Loucy (cell line): Measurements from ENCODE around the gene NUMBL.

Source experiments
- EZH2phosphoT487 ChIP-seq: fragments of 200-600 bp; IDR thresholded peaks from 2 replicates; pipeline ENCODE4 v1.6.1; 2018; ENCODE audit warnings: antibody characterized with exemption, mild to moderate bottlenecking, moderate library complexity, borderline replicate concordance
- TF ChIP-seq, protein P1 (sequence below): fragments of 200-600 bp; sonication (generic); conservative IDR thresholded peaks from 2 replicates; pipeline ENCODE4 v1.5.1; 2014; ENCODE audit warnings: mild to moderate bottlenecking, antibody characterized with exemption, low read length

DNA sequence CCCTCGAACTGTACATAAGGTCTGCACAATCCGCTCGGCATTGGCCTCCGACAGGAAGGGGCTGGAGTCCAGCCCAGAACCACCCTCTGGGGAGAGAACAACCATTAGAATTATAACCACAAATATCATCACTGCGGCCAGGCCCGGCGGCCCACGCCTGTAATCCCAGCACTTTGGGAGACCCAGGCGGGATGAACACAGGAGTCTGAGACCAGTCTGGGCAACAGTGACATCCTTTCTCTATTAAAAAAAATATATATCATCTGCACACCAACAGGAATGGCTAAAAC is 14.9 kb upstream of the NUMBL start:
- TF ChIP-seq, protein P1, sequence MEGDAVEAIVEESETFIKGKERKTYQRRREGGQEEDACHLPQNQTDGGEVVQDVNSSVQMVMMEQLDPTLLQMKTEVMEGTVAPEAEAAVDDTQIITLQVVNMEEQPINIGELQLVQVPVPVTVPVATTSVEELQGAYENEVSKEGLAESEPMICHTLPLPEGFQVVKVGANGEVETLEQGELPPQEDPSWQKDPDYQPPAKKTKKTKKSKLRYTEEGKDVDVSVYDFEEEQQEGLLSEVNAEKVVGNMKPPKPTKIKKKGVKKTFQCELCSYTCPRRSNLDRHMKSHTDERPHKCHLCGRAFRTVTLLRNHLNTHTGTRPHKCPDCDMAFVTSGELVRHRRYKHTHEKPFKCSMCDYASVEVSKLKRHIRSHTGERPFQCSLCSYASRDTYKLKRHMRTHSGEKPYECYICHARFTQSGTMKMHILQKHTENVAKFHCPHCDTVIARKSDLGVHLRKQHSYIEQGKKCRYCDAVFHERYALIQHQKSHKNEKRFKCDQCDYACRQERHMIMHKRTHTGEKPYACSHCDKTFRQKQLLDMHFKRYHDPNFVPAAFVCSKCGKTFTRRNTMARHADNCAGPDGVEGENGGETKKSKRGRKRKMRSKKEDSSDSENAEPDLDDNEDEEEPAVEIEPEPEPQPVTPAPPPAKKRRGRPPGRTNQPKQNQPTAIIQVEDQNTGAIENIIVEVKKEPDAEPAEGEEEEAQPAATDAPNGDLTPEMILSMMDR, result no peak
- TF ChIP-seq EZH2phosphoT487, result no peak
